ENCODE measurements around the gene LYPD6. TPM values are rescaled to one million over a fixed set of nuclear protein-coding genes. Genes with fewer than 3 reads are reported as not detected.

LYPD6 gene
- total and polyA plus RNA-seq, 9 of the 15 experiments (the other 6 are each of a cell fraction or from before 2014, with no cell fraction given): not detected

DNA sequence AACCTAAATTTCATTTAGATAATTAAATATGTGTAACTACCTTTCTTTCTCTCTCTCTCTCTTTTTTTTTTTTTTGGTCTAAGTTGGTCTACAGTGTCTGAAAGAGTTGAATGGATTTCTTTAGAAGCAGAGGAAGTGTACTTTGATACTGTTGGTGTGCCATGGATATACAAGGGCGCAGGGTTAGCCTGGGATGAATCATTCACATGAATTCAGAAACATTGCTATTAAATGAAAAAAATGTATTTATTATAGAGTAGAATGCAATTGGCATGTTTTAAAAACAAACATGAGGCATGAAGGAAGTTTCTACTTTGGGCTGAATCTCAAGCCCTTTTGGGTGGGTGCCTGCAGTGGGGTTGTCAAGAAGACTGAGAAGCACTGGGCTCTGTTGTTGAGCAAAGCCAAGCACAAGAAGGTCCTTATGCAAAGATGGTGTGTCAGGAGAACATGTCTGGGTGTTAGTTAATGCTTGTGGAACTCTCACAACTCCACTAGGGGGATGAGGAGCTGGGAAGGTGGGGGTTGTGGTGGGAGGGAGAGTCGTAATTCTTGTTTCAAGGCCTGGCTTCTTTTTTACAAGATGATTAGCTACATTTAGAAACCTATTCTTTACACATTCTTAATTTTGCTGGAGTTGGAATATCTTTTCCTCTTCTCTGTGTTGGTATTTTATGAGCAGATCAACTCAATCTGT, 57.9 kb downstream of the LYPD6 start:
- Histone ChIP-seq H3K4me1 (replicated peaks in 1 of 2; ENCODE audit: control insufficient read depth in 2 of 2, insufficient read depth in 2 of 2, low read length in 2 of 2) (no peaks in the 10 kb centered on the region), H3K79me2 (ENCODE audit: control insufficient read depth, insufficient read depth, low read length) (no peaks in the 10 kb centered on the region), H3K4me2 (ENCODE audit: insufficient read depth, low read length) (no peak overlapping the region), H3K36me3 (ENCODE audit: control insufficient read depth, insufficient read depth, low read length) (no peaks in the 10 kb centered on the region), H3K9ac (ENCODE audit: insufficient read depth in 1 of 2, low read depth in 2 of 2, low read length in 2 of 2) (no peak overlapping the region), H3K27ac (ENCODE audit: extremely low read depth, low read depth, low read length) (no peak overlapping the region), H3K9me3 (replicated peaks; ENCODE audit: control insufficient read depth, insufficient read depth, low read depth, low read length) (no peaks in the 10 kb centered on the region), H3K9me1 (ENCODE audit: control insufficient read depth, insufficient read depth, low read length) (no peaks in the 10 kb centered on the region), H4K20me1 (replicated peaks; ENCODE audit: control insufficient read depth, insufficient read depth, low read length) (no peaks in the 10 kb centered on the region), H2AFZ (ENCODE audit: low read depth, low read length) (no peak overlapping the region), H3K4me3 (no peak overlapping the region), H3K27me3 (ENCODE audit: control insufficient read depth in 2 of 2, insufficient read depth in 2 of 2, low read length in 2 of 2) (no peaks in the 10 kb centered on the region; a peak in 1 of 5 replicates)
- no TSS peak for BruUV-seq (replicated peaks)
- ATAC-seq: peak; percentile 53; the same call in 2 of the 3 replicates
- intact Hi-C loops (cut with micrococcal nuclease): no loop called here
- in situ Hi-C loops (cut with MboI): no loop called here
- WGBS (ENCODE audit: insufficient coverage, low coverage, missing lambda C conversion rate): 0% methylated on average over 2 of the region's 2 CpGs
- no peak for FAIRE-seq
- ChIA-PET CTCF (ENCODE audit: low intra/inter-chr PET ratio) (no interaction called here), POLR2A (no interaction called here)
- peak in 2 of 4 experiments; percentile 27 to 30 for DNase-seq (ENCODE audit: extremely low read depth in 1 of 4, low spot score in 3 of 4)
- TF ChIP-seq DMBX1 (CRISPR knock-in tag; IDR thresholded peaks at IDR 0.05; ENCODE audit: borderline replicate concordance) (no peak), LARP7 (IDR thresholded peaks at IDR 0.05) (no peak), MBD2 (IDR thresholded peaks at IDR 0.05; ENCODE audit: borderline replicate concordance, low read depth) (no peak), ZNF584 (CRISPR knock-in tag; IDR thresholded peaks at IDR 0.05; ENCODE audit: low read depth) (no peak), PTRF (tag; IDR thresholded peaks at IDR 0.05) (no peak), ZNF561 (CRISPR knock-in tag; conservative IDR thresholded peaks at IDR 0.05) (no peak), CBFA2T3 (IDR thresholded peaks at IDR 0.05) (no peak)
- TF ChIP-seq, protein P1, sequence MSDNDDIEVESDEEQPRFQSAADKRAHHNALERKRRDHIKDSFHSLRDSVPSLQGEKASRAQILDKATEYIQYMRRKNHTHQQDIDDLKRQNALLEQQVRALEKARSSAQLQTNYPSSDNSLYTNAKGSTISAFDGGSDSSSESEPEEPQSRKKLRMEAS (CRISPR knock-in tag; IDR thresholded peaks at IDR 0.05): no peak
- TF ChIP-seq, protein P2, sequence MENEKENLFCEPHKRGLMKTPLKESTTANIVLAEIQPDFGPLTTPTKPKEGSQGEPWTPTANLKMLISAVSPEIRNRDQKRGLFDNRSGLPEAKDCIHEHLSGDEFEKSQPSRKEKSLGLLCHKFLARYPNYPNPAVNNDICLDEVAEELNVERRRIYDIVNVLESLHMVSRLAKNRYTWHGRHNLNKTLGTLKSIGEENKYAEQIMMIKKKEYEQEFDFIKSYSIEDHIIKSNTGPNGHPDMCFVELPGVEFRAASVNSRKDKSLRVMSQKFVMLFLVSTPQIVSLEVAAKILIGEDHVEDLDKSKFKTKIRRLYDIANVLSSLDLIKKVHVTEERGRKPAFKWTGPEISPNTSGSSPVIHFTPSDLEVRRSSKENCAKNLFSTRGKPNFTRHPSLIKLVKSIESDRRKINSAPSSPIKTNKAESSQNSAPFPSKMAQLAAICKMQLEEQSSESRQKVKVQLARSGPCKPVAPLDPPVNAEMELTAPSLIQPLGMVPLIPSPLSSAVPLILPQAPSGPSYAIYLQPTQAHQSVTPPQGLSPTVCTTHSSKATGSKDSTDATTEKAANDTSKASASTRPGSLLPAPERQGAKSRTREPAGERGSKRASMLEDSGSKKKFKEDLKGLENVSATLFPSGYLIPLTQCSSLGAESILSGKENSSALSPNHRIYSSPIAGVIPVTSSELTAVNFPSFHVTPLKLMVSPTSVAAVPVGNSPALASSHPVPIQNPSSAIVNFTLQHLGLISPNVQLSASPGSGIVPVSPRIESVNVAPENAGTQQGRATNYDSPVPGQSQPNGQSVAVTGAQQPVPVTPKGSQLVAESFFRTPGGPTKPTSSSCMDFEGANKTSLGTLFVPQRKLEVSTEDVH (IDR thresholded peaks at IDR 0.05; ENCODE audit: low read depth, partially characterized antibody): no peak
- TF ChIP-seq, protein P3, sequence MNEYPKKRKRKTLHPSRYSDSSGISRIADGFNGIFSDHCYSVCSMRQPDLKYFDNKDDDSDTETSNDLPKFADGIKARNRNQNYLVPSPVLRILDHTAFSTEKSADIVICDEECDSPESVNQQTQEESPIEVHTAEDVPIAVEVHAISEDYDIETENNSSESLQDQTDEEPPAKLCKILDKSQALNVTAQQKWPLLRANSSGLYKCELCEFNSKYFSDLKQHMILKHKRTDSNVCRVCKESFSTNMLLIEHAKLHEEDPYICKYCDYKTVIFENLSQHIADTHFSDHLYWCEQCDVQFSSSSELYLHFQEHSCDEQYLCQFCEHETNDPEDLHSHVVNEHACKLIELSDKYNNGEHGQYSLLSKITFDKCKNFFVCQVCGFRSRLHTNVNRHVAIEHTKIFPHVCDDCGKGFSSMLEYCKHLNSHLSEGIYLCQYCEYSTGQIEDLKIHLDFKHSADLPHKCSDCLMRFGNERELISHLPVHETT (CRISPR knock-in tag; conservative IDR thresholded peaks at IDR 0.05 in 1 of 2, IDR thresholded peaks at IDR 0.05 in 1 of 2): no peak
